Measurements from ENCODE around the gene VSTM2B. TPM values are rescaled to one million over a fixed set of nuclear protein-coding genes. Genes with fewer than 3 reads are reported as not detected.

VSTM2B gene
- polyA plus RNA-seq, 1 donor (not counting 4 experiments of a cell fraction or from before 2014, with no cell fraction given): not detected

DNA sequence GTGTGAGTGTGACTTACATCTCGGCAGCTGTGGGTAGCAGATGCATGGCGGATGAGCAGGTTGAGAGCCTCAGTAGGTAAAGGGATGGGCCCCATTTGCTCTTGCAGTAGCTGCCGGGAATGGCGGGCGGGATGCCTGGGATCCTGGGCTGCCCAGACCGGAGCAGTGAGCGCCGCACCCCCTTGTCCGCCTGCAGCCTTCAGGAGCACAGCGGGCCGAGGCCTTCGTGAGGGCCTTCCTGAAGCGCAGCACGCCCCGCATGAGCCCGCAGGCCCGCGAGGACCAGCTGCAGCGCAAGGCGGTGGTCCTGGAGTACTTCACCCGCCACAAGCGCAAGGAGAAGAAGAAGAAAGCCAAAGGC lies 84.4 kb downstream of the VSTM2B start:
- H3K4me3 ChIP-seq (ENCODE audit: control insufficient read depth in 2 of 3, extremely low read depth in 1 of 3, insufficient read depth in 2 of 3, low read depth in 1 of 3, low read length in 3 of 3): no peak overlapping the region
- no peaks in the 10 kb centered on the region for H4K20me1 ChIP-seq (ENCODE audit: control insufficient read depth, extremely low read depth, insufficient read depth, low read length)
- H3K27ac ChIP-seq (ENCODE audit: control insufficient read depth, insufficient read depth, low read length): no peak overlapping the region
- FAIRE-seq: no peak
- no peaks in the 10 kb centered on the region for H3K9me3 ChIP-seq (ENCODE audit: control insufficient read depth, low read depth, low read length)
- H3K79me2 ChIP-seq (ENCODE audit: control insufficient read depth, insufficient read depth, low read length): peaks cover 19% of the 10 kb centered on the region
- H3K9me1 ChIP-seq (ENCODE audit: control insufficient read depth, extremely low read depth, insufficient read depth, low read length): no peaks in the 10 kb centered on the region
- no peak for TF ChIP-seq EZH2 (IDR thresholded peaks at IDR 0.05; ENCODE audit: low read length)
- TF ChIP-seq, protein P1, sequence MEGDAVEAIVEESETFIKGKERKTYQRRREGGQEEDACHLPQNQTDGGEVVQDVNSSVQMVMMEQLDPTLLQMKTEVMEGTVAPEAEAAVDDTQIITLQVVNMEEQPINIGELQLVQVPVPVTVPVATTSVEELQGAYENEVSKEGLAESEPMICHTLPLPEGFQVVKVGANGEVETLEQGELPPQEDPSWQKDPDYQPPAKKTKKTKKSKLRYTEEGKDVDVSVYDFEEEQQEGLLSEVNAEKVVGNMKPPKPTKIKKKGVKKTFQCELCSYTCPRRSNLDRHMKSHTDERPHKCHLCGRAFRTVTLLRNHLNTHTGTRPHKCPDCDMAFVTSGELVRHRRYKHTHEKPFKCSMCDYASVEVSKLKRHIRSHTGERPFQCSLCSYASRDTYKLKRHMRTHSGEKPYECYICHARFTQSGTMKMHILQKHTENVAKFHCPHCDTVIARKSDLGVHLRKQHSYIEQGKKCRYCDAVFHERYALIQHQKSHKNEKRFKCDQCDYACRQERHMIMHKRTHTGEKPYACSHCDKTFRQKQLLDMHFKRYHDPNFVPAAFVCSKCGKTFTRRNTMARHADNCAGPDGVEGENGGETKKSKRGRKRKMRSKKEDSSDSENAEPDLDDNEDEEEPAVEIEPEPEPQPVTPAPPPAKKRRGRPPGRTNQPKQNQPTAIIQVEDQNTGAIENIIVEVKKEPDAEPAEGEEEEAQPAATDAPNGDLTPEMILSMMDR (optimal IDR thresholded peaks at IDR 0.05 in 1 of 3, IDR thresholded peaks at IDR 0.05 in 1 of 3, conservative IDR thresholded peaks at IDR 0.05 in 1 of 3; ENCODE audit: extremely low read depth in 1 of 3, insufficient read depth in 2 of 3, low read length in 3 of 3): no peak
- no peak overlapping the region for H3K4me2 ChIP-seq (ENCODE audit: control insufficient read depth, extremely low read depth, insufficient read depth, low read depth, low read length)
- peaks cover 6% of the 10 kb centered on the region for H3K4me1 ChIP-seq (ENCODE audit: control insufficient read depth, extremely low read depth, insufficient read depth, low read length)
- no peak overlapping the region for H2AFZ ChIP-seq (ENCODE audit: control insufficient read depth, low read length)
- DNase-seq (ENCODE audit: low read depth, low spot score): no peak
- H3K36me3 ChIP-seq (ENCODE audit: control insufficient read depth in 2 of 2, extremely low read depth in 1 of 2, insufficient read depth in 2 of 2, low read length in 2 of 2): peaks cover 31 to 35% of the 10 kb centered on the region in 2 experiments
- H3K27me3 ChIP-seq (ENCODE audit: control insufficient read depth, extremely low read depth, insufficient read depth, low read length): no peaks in the 10 kb centered on the region
- no peak overlapping the region for H3K9ac ChIP-seq (ENCODE audit: control insufficient read depth, extremely low read depth, insufficient read depth, low read length)
- dilution Hi-C loops (cut with MboI; ENCODE audit: extremely low pct_ligation_motif_present, low sequenced_read_pairs): no loop called here

DNA sequence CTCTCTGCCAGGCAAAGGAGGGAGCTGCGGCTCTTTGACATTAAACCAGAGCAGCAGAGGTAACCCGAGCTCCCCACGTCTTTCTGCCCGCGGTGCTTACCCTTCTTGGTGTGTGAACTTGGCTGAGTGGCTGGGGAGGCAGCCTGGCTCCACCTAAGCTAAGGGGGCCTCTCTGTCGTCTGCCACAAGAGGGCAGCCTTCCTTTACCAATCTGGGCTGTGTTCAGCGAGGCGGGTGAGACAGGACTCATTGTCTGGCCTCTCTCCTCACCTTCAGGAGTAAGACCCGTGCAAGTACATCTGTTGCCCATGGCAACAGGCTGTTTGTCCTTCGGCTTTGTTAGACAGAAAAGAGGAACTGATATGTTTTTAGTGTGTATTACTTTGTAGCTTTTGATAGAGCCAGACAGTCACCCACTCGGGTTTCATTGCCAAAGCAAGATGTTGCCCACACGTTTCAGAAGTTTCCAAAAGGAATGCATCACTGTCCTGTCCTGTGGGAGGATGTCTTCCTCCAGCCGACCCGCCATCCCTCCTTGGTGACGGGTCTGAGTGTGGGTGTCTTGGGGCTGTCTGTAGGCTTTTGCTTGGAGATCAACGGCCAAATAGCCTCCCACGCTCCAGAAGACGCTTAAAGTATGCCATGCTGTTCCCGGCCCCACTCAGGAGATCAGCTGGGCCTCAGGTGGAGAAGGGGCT lies 84.9 kb downstream of the VSTM2B start:
- no peaks in the 10 kb centered on the region for H4K20me1 ChIP-seq (ENCODE audit: control insufficient read depth, extremely low read depth, insufficient read depth, low read length)
- no peak overlapping the region for H3K4me2 ChIP-seq (ENCODE audit: control insufficient read depth, extremely low read depth, insufficient read depth, low read depth, low read length)
- no peak for TF ChIP-seq EZH2 (IDR thresholded peaks at IDR 0.05; ENCODE audit: low read length)
- TF ChIP-seq, protein P1 (optimal IDR thresholded peaks at IDR 0.05 in 1 of 3, IDR thresholded peaks at IDR 0.05 in 1 of 3, conservative IDR thresholded peaks at IDR 0.05 in 1 of 3; ENCODE audit: extremely low read depth in 1 of 3, insufficient read depth in 2 of 3, low read length in 3 of 3): peak; percentile 90 to 100 (median 92)
- H3K27ac ChIP-seq (ENCODE audit: control insufficient read depth, insufficient read depth, low read length): no peak overlapping the region
- FAIRE-seq (peak; percentile 76), DNase-seq (ENCODE audit: low read depth, low spot score) (peak; percentile 28)
- peaks cover 15% of the 10 kb centered on the region for H3K79me2 ChIP-seq (ENCODE audit: control insufficient read depth, insufficient read depth, low read length)
- no peak overlapping the region for H2AFZ ChIP-seq (ENCODE audit: control insufficient read depth, low read length)
- peaks cover 31 to 37% of the 10 kb centered on the region in 2 experiments for H3K36me3 ChIP-seq (ENCODE audit: control insufficient read depth in 2 of 2, extremely low read depth in 1 of 2, insufficient read depth in 2 of 2, low read length in 2 of 2)
- no peak overlapping the region for H3K4me3 ChIP-seq (ENCODE audit: control insufficient read depth in 2 of 3, extremely low read depth in 1 of 3, insufficient read depth in 2 of 3, low read depth in 1 of 3, low read length in 3 of 3)
- peaks cover 6% of the 10 kb centered on the region for H3K4me1 ChIP-seq (ENCODE audit: control insufficient read depth, extremely low read depth, insufficient read depth, low read length)
- dilution Hi-C loops (cut with MboI; ENCODE audit: extremely low pct_ligation_motif_present, low sequenced_read_pairs): no loop called here
- no peaks in the 10 kb centered on the region for H3K9me1 ChIP-seq (ENCODE audit: control insufficient read depth, extremely low read depth, insufficient read depth, low read length)
- no peak overlapping the region for H3K9ac ChIP-seq (ENCODE audit: control insufficient read depth, extremely low read depth, insufficient read depth, low read length)
- no peaks in the 10 kb centered on the region for H3K27me3 ChIP-seq (ENCODE audit: control insufficient read depth, extremely low read depth, insufficient read depth, low read length)
- no peaks in the 10 kb centered on the region for H3K9me3 ChIP-seq (ENCODE audit: control insufficient read depth, low read depth, low read length)
